Muscle layer of duodenum (tissue), 2 donors: ENCODE measurements around the gene NTF4.
"Not testable (repeated sequence)": the region's sequence is repeated elsewhere in the genome, so short reads cannot be mapped to it uniquely, and the experiment has no call there.

Experiments used
- H3K27ac ChIP-seq: one replicate; pipeline ENCODE4 v1.7.0; 2013; ENCODE audit warnings: mild to moderate bottlenecking, low read length
- H3K27me3 ChIP-seq: one replicate; pipeline ENCODE4 v1.7.0; 2013; ENCODE audit warnings: low read depth, mild to moderate bottlenecking, control low read depth, low read length
- H3K36me3 ChIP-seq, 2 donors: one replicate each; pipeline ENCODE4 v1.7.0; 2013; ENCODE audit warnings: low read length in 2 of 2, control low read depth in 1 of 2, mild to moderate bottlenecking in 1 of 2; ENCODE audit not compliant: insufficient read depth in 2 of 2, control insufficient read depth in 1 of 2
- H3K4me1 ChIP-seq, 2 donors: one replicate each; pipeline ENCODE4 v1.7.0; 2013; ENCODE audit warnings: low read length in 2 of 2, mild to moderate bottlenecking in 2 of 2, control low read depth in 1 of 2, moderate library complexity in 1 of 2; ENCODE audit not compliant: insufficient read depth in 2 of 2, control insufficient read depth in 1 of 2
- H3K4me3 ChIP-seq, 2 donors: one replicate each; pipeline ENCODE4 v1.7.0; 2013; ENCODE audit warnings: low read length in 2 of 2, low read depth in 1 of 2, mild to moderate bottlenecking in 1 of 2
- H3K9me3 ChIP-seq, 2 donors: one replicate each; pipeline ENCODE4 v1.7.0; 2013; ENCODE audit warnings: low read length in 2 of 2, control low read depth in 1 of 2, mild to moderate bottlenecking in 1 of 2; ENCODE audit not compliant: control insufficient read depth in 1 of 2
- donor health status: healthy.

NTF4 gene

GRCh38 chr19:49028686-49029085 is 35.9 kb downstream of the NTF4 start:
- not testable (repeated sequence) for H3K9me3 ChIP-seq, H3K36me3 ChIP-seq, H3K4me1 ChIP-seq, H3K27ac ChIP-seq, H3K4me3 ChIP-seq, H3K27me3 ChIP-seq

- not testable (repeated sequence) for H3K4me3 ChIP-seq, H3K36me3 ChIP-seq, H3K27ac ChIP-seq, H3K4me1 ChIP-seq, H3K9me3 ChIP-seq, H3K27me3 ChIP-seq
Measured at GRCh38 chr19:49025599-49025998, 39.0 kb downstream of the NTF4 start.

GRCh38 chr19:49025088-49025487 is 39.5 kb downstream of the NTF4 start:
- not testable (repeated sequence) for H3K27me3 ChIP-seq, H3K4me1 ChIP-seq

GRCh38 chr19:49024233-49024632 is 40.4 kb downstream of the NTF4 start, which contains the start of gene CGB3:
Gene CGB3, minus strand, starts transcription at chr19:49024333. Its CDS starts 362 bp downstream, at chr19:49023971.
- H3K27me3 ChIP-seq, H3K27ac ChIP-seq, H3K4me1 ChIP-seq, H3K4me3 ChIP-seq, H3K36me3 ChIP-seq, H3K9me3 ChIP-seq: not testable (repeated sequence)

More at GRCh38 chr19:49025088-49025487, 39.5 kb downstream of the NTF4 start:
- not testable (repeated sequence) for H3K27ac ChIP-seq, H3K9me3 ChIP-seq, H3K36me3 ChIP-seq, H3K4me3 ChIP-seq

GRCh38 chr19:49022116-49022515 is 42.5 kb downstream of the NTF4 start:
- H3K4me1 ChIP-seq, result peaks cover 0 to 22% of the 10 kb centered on the region in 2 donors
- no peaks in the 10 kb centered on the region for H3K36me3 ChIP-seq
- peaks cover 8% of the 10 kb centered on the region for H3K27me3 ChIP-seq
- no peaks in the 10 kb centered on the region for H3K9me3 ChIP-seq
- H3K27ac ChIP-seq, result no peak overlapping the region
- no peak overlapping the region for H3K4me3 ChIP-seq

- peaks cover 0 to 2% of the 10 kb centered on the region in 2 donors for H3K36me3 ChIP-seq
- H3K27ac ChIP-seq, result no peak overlapping the region
- H3K9me3 ChIP-seq, result no peaks in the 10 kb centered on the region
- peaks cover 0 to 22% of the 10 kb centered on the region in 2 donors for H3K4me1 ChIP-seq
- H3K27me3 ChIP-seq, result peaks cover 8% of the 10 kb centered on the region
- H3K4me3 ChIP-seq, result no peak overlapping the region
Measured at GRCh38 chr19:49020931-49021895, 43.4 kb downstream of the NTF4 start.

- H3K4me1 ChIP-seq, result peaks cover 0 to 22% of the 10 kb centered on the region in 2 donors
- no peaks in the 10 kb centered on the region for H3K9me3 ChIP-seq
- H3K4me3 ChIP-seq, result no peak overlapping the region
- H3K27me3 ChIP-seq, result peaks cover 8% of the 10 kb centered on the region
- peaks cover 0 to 11% of the 10 kb centered on the region in 2 donors for H3K36me3 ChIP-seq
- no peak overlapping the region for H3K27ac ChIP-seq
Measured at GRCh38 chr19:49020342-49020741, 44.3 kb downstream of the NTF4 start.

- Histone ChIP-seq H3K36me3 (peaks cover 0 to 21% of the 10 kb centered on the region in 2 donors), H3K4me3 (peak overlapping the region; percentile 7 to 69), H3K4me1 (peaks cover 0 to 22% of the 10 kb centered on the region in 2 donors), H3K27me3 (peaks cover 8% of the 10 kb centered on the region), H3K27ac (no peak overlapping the region), H3K9me3 (no peaks in the 10 kb centered on the region)
Measured at GRCh38 chr19:49019242-49019932, 45.2 kb downstream of the NTF4 start.

GRCh38 chr19:49018388-49019241 is 46.0 kb downstream of the NTF4 start:
- not testable (repeated sequence) for H3K9me3 ChIP-seq, H3K27me3 ChIP-seq, H3K27ac ChIP-seq
- Histone ChIP-seq H3K36me3 (peaks cover 0 to 25% of the 10 kb centered on the region in 2 donors), H3K4me1 (peaks cover 0 to 22% of the 10 kb centered on the region in 2 donors), H3K4me3 (peak overlapping the region; percentile 38 to 69)

- Histone ChIP-seq H3K27me3 (peaks cover 8% of the 10 kb centered on the region), H3K4me1 (peaks cover 0 to 22% of the 10 kb centered on the region in 2 donors)
Measured at GRCh38 chr19:49017666-49018351, 46.8 kb downstream of the NTF4 start.

More at GRCh38 chr19:49017666-49018351, 46.8 kb downstream of the NTF4 start:
- no peak overlapping the region for H3K27ac ChIP-seq
- H3K36me3 ChIP-seq, result peaks cover 0 to 26% of the 10 kb centered on the region in 2 donors
- peak overlapping the region; percentile 38 to 69 for H3K4me3 ChIP-seq
- no peaks in the 10 kb centered on the region for H3K9me3 ChIP-seq
